ENCODE measurements around the gene CXXC5.
A peak's percentile ranks its signal among the peaks of the same experiment; 100 is the strongest.

The CXXC5 gene

DNA sequence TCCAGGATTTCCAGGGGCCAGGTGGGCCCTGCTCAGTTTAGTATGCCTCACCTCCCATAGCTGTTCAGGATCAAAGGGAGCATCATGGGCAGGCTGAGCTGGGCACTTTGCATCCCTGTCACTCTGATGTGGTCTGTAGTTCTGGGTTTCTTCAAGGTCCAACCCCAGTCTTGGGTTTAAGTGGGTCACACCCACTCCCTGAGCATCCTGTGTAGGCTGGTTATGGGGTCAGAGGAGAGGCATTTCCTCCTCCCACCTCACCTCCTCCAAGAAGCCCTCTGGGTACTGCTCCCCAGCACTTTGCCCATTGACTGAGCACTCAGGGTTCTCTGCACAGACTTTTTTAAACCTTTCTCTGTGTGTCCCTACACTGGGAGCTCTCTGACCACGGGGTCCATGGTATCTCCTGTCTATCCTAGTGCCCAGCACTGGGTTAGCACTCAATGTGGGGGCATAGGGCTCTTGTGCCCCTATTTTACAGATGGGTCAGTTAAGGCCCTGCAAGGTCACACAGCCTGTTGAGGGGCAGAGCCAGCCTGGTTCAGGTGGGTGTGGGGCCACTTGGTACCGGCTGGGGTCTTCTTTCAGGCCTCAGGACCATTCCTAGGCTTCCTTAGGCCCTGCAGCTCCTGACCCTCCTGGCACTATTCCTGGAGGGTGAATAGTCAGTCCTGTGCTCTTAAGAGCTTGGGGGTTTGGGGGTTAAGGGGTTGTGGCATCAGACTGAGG lies 19.0 kb downstream of the CXXC5 start:
- peak overlapping the region; percentile 88 for H3K27ac ChIP-seq
- DNase-seq (ENCODE audit: low spot score): no peak
- POLR2A ChIA-PET (ENCODE audit: low non-redundant PET): no interaction called here
- CTCF ChIA-PET: interaction anchor here (0.6 to 2.0 kb wide), 5 partner anchors 34 to 111 kb away, joined by 3 to 11 read pairs (median 3); no protein-coding TSS in a partner anchor
- TF ChIP-seq, protein P1, sequence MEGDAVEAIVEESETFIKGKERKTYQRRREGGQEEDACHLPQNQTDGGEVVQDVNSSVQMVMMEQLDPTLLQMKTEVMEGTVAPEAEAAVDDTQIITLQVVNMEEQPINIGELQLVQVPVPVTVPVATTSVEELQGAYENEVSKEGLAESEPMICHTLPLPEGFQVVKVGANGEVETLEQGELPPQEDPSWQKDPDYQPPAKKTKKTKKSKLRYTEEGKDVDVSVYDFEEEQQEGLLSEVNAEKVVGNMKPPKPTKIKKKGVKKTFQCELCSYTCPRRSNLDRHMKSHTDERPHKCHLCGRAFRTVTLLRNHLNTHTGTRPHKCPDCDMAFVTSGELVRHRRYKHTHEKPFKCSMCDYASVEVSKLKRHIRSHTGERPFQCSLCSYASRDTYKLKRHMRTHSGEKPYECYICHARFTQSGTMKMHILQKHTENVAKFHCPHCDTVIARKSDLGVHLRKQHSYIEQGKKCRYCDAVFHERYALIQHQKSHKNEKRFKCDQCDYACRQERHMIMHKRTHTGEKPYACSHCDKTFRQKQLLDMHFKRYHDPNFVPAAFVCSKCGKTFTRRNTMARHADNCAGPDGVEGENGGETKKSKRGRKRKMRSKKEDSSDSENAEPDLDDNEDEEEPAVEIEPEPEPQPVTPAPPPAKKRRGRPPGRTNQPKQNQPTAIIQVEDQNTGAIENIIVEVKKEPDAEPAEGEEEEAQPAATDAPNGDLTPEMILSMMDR (conservative IDR thresholded peaks at IDR 0.05; ENCODE audit: low read depth): no peak

DNA sequence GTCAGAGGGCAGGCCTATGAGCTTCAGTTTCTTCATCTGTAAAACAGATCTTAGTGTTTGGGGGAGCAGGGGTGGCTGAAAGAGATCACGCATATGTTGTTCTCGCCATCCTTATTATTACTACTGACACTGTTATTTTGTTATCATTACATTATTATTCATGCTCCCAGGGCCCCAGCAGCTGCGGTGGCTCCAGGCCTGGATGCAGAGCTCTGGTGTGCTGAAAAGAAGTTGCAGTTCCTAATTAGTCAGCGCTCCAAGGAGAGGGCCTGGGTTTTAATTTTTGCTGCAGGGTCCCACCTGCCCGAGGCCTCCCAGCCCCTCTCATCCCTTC lies 19.5 kb downstream of the CXXC5 start:
- DNase-seq (ENCODE audit: low spot score): no peak
- H3K27ac ChIP-seq: peak overlapping the region; percentile 88

GRCh38 chr5:139668064-139668880 lies 20.1 kb downstream of the CXXC5 start:
- TF ChIP-seq, protein P1 (conservative IDR thresholded peaks at IDR 0.05; ENCODE audit: low read depth): no peak
- DNase-seq (ENCODE audit: low spot score): peak; percentile 66
- ChIA-PET CTCF (interaction anchor here (0.6 to 2.0 kb wide), 6 partner anchors 22 to 97 kb away, joined by 3 to 11 read pairs (median 4); no protein-coding TSS in a partner anchor), POLR2A (ENCODE audit: low non-redundant PET) (interaction anchor here (0.5 to 1.2 kb wide), 3 partner anchors 17 to 21 kb away, joined by 3 to 6 read pairs (median 4); no protein-coding TSS in a partner anchor)
- H3K27ac ChIP-seq: peak overlapping the region; percentile 88

More for the DNA sequence above, 19.5 kb downstream of the CXXC5 start:
- TF ChIP-seq, protein P1 (conservative IDR thresholded peaks at IDR 0.05; ENCODE audit: low read depth): no peak
- ChIA-PET POLR2A (ENCODE audit: low non-redundant PET) (interaction anchor here (1.2 kb wide), 1 partner anchor 18 kb away, joined by 3 read pairs; no protein-coding TSS in a partner anchor), CTCF (interaction anchor here (0.6 to 2.0 kb wide), 4 partner anchors 34 to 112 kb away, joined by 3 to 11 read pairs (median 4); no protein-coding TSS in a partner anchor)

GRCh38 chr5:139668924-139669661 lies 20.9 kb downstream of the CXXC5 start:
- POLR2A ChIA-PET (ENCODE audit: low non-redundant PET): interaction anchor here (0.5 to 1.2 kb wide), 3 partner anchors 16 to 21 kb away, joined by 3 to 6 read pairs (median 4); no protein-coding TSS in a partner anchor

DNA sequence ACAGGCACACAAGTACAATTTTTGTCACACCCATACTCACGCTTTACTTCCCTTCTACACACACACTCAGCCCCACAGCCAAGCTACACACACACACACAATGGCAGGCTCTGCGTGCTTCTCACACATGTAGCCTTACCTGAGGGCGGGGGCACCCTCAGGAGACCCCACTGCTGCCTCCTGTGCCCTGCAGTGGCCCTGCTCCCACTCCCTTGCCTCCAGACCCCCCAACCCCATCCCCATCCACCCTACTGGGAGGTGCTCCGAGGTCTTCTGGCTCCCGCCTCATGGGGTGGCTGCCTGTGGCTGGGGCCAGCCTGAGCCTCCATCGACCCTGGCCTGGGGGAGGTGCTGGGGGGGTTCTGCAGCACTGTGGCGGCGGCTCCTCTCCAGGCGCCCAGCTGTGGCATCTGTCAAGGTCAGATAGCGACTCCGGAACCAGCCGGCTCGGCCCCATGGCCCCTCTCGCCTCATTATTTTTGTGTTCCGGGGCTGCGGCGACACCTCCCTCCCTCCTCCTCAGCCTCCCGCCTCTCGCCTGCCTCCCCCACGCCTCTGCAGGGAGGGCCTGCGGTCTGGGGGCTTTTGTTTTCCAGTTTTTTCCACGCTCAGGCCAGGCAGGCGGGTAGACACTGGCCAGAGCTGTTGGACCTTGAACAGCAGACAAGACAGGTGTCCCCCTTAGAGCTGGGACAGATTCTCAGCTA lies 21.7 kb downstream of the CXXC5 start:
- DNase-seq (ENCODE audit: low spot score): no peak
- TF ChIP-seq, protein P1 (conservative IDR thresholded peaks at IDR 0.05; ENCODE audit: low read depth): no peak
- CTCF ChIA-PET: interaction anchor here (0.8 to 1.6 kb wide), 6 partner anchors 20 to 96 kb away, joined by 3 to 8 read pairs (median 4); partner anchors contain the start of gene CXXC5
- peak overlapping the region; percentile 88 for H3K27ac ChIP-seq
- POLR2A ChIA-PET (ENCODE audit: low non-redundant PET): no interaction called here

More at GRCh38 chr5:139668924-139669661, 20.9 kb downstream of the CXXC5 start:
- CTCF ChIA-PET: interaction anchor here (0.6 to 2.0 kb wide), 5 partner anchors 21 to 96 kb away, joined by 4 to 11 read pairs (median 7); partner anchors contain the start of gene CXXC5
- H3K27ac ChIP-seq: peak overlapping the region; percentile 88
- DNase-seq (ENCODE audit: low spot score): no peak
- TF ChIP-seq, protein P1 (conservative IDR thresholded peaks at IDR 0.05; ENCODE audit: low read depth): no peak
